ENCODE data around the gene SLC25A19.

The SLC25A19 gene

DNA sequence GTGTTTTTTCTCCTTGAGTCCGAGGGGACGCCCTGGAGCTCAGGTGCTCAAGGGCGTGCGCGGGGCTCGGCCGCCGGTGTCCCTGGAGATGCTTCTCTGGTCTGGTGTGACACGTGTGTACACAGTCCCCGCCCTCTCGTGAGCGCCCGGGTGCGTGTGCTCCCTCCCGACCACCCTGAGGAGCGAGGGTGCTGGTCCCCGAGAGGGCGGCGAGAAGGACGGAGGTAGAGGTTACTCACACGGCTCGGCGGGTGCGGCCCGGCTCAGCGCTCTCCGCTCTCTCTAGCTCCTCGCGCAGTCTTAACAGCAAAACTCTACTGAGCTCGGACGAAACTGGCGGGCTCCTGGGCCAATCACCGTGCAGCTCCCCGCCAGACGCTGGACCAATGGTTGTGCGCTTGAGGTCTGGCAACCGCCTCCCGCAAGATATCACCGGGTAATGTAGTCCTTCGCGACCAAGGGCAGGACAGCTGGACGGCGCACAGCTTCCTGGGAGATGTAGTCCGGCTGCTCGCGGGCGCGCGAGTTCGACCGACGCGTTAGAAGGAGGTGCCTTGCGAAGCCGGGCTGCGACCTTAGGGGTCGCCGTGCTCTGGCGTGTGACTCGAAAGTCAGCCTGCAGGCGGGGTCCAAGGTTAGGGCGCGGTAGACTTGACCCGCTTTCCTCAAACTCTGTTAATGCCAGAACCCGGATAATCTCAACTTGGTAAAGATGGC lies at the start of gene SLC25A19:
SLC25A19 (minus strand) TSS at position 319 of the 717 bp plus-strand sequence. CDS start 2,669 bp downstream, outside the sequence.
- DNase-seq, result peak; percentile 96

DNA sequence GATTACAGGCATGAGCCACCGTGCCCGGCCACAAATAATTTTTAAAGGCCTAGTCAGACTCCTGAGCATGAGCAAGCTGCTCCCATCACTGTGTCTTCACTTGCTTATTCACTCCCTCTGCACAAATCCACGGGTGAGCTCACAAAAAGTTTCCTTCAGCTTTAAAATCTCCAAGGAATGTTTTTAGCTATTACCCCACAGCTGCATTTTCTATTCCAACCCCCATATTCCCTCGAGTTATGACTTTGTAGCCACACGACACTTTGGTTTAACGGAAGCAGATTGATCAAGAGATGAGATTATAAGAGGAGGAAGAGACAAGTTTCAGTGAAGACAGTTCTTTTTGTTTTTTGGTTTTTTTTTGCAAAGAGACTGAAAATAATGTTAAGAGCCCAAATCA lies 49.1 kb upstream of the SLC25A19 start:
- DNase-seq, result no peak

DNA sequence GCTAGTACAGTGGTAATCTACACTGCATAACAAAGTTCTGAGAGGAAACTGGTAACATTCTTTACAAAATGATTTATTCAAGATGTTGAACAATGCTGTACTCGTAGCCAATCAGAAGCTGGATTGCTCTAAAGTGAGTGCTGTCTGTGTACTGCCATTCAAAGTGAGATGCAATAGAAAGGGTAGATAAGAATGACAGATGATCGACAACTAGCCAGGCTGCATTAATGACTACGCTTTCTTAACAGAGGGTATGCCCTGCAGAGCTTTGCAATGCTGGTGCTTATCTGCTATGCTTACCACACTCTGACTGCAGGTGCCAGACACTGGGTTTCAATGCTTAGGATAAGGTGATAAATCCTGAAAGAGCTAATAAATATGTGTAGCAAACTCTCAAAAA lies 46.1 kb upstream of the SLC25A19 start:
- DNase-seq, result no peak

DNA sequence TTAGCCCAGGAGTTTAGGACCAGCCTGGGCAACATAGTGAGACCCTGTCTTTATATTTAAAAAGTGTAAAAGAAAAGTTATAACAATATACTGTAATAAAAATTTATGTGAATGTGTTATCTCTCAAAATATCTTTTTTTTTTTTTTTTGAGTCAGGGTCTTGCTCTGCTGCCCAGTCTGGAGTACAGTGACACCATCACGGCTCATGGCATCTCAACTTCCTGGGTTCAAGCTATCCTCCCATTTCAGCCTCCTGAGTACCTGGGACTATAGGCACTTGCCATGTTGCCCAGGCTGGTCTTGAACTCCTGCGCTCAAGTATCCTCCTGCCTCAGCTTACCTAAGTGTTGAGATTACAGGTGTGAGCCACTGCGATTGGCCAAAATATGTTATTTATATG lies 45.5 kb upstream of the SLC25A19 start:
- no peak for DNase-seq

DNA sequence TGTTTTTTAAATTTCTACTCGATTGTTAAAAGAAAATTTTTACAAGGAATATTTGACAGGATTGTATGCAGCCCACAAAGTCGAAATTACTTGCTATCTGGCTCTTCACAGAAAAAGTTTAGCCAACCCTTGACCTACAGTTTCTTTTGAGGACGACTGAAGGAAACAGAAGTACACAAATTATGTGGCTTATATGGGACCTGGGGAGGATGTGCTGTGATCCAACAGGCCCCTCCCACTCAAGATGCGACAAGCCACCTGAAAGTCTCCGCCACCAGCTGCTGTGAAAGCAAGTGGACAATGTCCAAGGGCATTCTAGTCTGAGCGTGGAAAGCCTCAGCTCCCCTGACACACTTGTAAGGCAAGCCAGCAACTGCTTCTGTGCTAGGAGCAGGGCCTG lies 42.4 kb upstream of the SLC25A19 start:
- DNase-seq, result no peak

DNA sequence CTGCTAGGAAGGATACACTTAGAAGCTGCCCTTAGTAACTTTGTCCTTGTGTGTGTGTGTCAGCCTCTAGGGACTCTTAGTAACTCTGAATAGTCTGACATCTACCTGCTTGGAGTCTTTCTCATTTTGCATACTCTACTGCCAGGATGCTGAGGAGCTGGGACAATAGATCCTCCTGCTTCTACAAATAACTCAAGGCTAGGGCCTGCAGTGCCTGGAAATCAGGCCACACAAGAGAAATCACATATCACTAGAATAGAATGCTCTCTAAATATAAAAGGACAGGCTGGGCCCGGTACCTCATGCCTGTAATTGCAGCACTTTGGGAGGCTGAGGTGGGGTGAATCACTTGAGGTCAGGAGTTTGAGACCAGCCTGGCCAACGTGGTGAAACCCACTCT lies 38.5 kb upstream of the SLC25A19 start:
- no peak for DNase-seq

DNA sequence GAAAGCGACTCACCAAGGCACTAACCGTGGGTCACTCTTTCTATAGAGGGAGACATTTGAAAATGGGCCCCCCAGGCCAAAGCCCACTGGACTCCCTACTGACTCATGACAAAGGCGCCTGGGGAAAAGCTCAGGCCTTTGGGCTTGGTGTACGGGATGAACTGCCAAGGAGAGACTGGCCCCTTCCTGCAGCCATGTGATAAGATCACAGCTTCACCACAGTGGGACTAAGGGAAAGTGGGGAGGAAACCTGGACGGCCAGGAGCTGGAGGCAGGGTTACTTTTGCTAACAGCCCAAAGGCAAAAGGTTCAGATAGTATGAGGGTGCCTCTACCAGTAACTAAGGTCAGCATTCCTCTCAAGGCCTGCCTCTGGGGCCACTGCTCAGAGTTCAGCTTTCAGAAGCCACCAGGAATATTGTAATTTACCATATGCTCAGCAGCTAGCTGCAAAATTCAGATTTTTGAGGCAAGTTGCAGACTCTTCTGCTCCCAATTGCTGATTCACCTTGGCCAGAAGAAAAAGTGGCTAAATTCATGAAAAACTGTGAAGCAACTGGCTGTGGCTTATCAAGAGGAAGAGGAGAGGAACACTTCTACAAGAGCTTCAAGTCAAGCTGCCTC lies 37.1 kb upstream of the SLC25A19 start:
- DNase-seq, result no peak

DNA sequence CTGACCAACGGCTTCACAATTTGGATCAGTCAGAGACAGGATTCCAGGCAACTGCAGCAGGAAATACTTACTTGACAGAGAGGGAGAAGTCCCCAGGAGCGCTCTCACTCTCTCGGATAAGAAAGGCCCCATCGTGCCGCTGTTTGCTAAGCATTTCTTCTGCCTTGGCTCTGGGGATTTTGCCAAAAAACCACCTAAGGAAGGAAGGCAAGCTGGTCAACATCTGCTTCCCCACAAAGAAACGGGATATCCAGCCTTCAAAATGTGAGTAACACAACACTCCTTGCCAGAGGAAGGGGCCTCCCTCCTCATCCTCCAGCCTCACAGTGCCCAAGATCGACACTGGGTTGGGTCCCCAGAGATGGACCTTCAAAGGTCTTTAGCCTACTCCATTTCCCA lies 36.6 kb upstream of the SLC25A19 start:
- DNase-seq, result no peak

GRCh38 chr17:75325348-75325747 lies 36.1 kb upstream of the SLC25A19 start:
- DNase-seq, result no peak

GRCh38 chr17:75321506-75321905 lies 32.3 kb upstream of the SLC25A19 start:
- DNase-seq, result no peak

DNA sequence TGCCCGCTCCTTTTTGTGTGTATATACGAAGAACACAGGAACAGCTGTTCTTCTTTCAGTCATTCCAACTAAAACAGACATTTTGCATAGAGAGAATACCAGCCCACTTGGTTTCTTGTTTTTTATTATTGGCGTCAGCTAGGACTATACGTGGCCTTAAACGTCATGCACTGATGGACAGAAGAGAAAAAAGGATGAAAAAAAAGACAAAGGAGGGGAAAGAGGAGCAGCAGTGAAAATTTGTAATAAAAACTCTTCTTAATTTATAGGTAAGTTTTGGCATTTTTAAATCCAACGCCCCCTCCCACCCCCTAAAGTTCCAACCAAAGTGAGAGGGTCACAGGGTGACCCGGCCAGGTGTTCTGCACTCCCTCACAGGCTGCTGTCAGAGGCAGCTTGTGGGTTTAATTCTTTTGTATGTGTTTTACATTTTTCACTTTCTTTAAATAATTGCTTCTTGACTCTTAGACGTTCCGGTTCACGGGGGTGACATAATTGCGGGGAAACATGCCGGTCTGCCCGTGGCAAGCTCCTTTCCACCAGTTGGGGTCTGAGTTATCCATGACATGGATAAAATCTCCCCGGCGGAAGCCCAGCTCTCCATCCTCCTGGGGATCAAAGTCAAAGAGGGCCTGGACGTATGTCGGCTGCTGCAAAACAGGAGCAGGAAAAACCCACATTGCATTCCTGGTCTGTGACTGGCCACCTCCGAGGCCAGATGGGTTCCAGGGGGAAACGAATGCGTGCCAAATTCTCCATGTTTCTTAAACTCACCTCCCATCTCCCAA lies 30.9 kb upstream of the SLC25A19 start:
- DNase-seq, result no peak

DNA sequence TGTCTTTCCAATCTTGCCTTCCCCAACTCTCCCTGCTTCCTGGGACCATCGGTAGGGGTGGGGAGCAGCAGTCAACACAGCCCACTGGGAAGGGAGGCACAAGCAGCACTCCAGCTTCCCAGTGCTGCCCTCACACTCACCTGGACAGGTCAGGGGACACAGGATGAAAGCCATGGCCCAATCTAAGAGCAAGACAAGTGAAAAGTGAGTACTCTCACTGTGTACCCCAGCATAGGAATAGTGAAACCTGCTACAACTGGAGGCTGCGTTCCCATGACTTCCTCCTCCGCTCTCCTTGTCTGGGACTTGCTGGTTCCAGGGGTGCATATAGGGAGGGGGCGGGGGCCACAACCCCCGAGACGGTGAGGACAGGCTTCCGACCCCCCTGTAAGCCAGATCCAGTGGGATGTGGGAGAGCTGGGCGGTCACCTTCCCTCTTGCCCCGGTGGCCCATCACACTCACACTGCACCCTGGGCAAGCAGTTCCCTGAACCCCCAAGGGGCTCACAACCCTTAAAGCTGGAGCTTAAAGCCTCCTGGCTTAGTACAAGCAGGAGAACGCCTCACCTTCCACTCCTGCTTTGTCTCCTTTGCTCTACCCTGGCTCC lies 29.5 kb upstream of the SLC25A19 start:
- DNase-seq, result no peak

- DNase-seq, result no peak
Measured at GRCh38 chr17:75318211-75318610, 29.0 kb upstream of the SLC25A19 start.

- DNase-seq, result no peak
Measured at GRCh38 chr17:75317671-75318070, 28.4 kb upstream of the SLC25A19 start.

- no peak for DNase-seq
Measured at GRCh38 chr17:75316253-75316652, 27.0 kb upstream of the SLC25A19 start.

DNA sequence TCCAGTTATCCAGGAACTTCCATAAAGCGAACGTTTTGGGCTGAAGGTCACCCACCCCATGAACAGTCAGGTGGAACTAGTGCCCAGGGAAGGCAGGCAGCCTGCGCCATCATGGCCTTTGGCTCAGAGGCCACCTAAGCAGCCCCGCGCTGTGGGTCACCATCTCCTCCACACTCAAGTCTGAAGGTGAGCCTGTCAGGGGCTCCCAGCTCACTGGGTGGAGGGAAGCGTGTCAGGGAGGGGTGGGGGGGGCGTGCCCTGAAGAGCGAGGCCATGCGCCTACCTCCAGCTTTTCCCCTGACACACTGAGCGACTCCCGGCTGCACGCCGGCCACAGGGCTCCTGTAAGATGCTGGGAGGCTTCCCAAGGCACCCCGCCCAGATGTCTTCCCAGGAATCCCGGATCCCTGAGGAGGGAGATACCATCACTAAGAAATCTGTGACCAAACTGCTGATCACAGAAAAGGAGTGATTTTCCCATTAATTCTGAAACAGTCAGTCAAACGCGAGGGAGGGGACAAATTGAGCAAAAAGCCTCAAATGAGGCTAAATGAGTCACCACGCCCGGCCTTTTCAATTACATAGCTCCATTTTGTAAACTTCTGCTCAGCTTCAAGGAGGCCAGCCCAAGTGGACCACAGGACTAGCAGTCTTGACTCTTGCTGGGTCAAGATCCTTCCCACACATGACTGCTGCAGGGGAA lies 26.5 kb upstream of the SLC25A19 start:
- DNase-seq, result no peak

DNA sequence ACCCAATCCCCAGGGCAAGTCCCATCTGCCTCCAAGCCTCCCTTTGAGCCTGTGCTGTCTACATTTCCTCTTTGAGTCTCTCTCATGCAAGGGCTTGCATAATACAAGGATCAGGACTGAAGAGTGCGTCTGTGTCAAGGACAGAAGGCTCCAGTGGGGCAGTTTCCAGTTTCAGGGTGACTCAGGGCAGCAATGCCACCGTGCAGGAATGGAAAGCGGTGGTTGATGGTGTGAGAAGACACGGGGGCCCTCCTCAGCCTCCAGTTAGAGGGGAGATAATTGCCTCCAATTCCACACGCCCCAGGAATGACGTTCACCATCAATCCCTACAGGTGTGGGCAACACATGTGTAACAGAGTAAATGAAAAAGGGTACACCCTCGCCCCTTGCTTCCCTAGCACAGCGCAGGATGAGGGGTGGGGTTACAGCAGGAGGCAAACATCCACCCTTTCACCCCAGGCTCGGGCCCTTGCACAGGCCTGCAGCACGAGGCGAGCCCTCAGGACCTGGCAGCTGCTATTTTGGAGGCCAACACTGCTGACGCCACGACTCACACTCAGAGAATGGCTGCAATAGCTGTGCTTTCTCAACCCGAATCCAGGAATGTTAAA lies 24.8 kb upstream of the SLC25A19 start:
- no peak for DNase-seq

DNA sequence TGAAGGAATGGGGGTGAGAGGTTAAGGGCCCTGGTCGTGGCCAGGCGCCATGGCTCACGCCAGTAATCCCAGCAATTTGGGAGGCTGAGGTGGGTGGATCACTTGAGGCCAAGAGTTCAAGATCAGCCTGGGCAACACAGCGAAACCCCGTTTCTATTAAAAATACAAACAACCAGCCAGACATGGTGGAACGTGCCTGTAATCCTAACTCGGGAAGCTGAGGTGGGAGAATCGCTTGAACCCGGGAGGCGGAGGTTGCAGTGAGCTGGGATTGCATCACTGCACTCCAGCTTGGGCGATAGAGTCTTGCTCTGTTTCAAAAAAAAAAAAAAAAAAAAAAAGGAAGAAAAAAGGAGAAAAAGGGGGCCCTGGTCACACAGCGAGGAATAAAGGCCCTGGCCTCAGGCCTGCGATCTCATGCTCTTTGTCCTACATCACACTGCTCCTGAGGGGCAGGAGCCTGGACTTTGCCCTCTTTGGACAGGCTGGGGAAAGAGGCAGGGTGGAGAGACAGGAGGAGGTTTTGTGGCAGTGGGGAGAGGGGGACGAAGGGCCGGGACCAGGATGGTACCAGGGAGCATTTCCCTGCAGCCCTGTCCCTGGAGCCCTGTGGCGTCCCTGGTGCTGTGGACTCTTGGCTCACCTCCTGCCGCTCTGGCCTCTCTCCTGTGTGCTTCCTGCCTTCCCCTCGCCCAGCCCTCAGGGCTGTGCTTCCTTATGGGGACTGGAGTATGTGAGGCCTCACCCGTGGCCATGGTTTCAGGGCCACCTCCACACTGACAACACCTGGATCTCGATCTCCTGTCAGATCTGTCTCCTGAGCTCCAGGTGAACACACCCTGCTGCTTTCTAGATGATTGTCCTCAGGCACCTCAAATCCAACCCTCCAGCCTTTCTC lies 19.7 kb upstream of the SLC25A19 start:
- DNase-seq, result no peak

- DNase-seq, result no peak
Measured at GRCh38 chr17:75307957-75308731, 18.9 kb upstream of the SLC25A19 start.

- DNase-seq, result no peak
Measured at GRCh38 chr17:75301502-75302206, 12.4 kb upstream of the SLC25A19 start.

Measured in NCI-H1092 (cell line).